Activated T-cell treated with anti-CD3 and anti-CD28 coated beads, Interleukin-2, amount 50 U/mL, for 24 hours (primary cell): ENCODE results near the gene BRINP3.

Experiments
- DNase-seq: peaks from one replicate; pipeline ENCODE4 v3.0.0-alpha.2; 2020
- H3K27ac Mint-ChIP-seq: 2 replicates; pipeline ENCODE4 v1.8.0; 2020; ENCODE audit warnings: mild to moderate bottlenecking, mixed read lengths
- H3K27me3 Mint-ChIP-seq: 2 replicates; pipeline ENCODE4 v1.8.0; 2020; ENCODE audit warnings: mixed read lengths
- H3K36me3 Mint-ChIP-seq: 2 replicates; pipeline ENCODE4 v1.8.0; 2020; ENCODE audit warnings: low read depth, mixed read lengths
- H3K4me1 Mint-ChIP-seq: 2 replicates; pipeline ENCODE4 v1.8.0; 2020; ENCODE audit warnings: low read depth, mixed read lengths
- H3K4me3 Mint-ChIP-seq: 2 replicates; pipeline ENCODE4 v1.8.0; 2020; ENCODE audit warnings: mild to moderate bottlenecking, moderate library complexity, mixed read lengths
- H3K9me3 Mint-ChIP-seq: 2 replicates; pipeline ENCODE4 v1.8.0; 2020; ENCODE audit warnings: mixed read lengths

The BRINP3 gene

DNA sequence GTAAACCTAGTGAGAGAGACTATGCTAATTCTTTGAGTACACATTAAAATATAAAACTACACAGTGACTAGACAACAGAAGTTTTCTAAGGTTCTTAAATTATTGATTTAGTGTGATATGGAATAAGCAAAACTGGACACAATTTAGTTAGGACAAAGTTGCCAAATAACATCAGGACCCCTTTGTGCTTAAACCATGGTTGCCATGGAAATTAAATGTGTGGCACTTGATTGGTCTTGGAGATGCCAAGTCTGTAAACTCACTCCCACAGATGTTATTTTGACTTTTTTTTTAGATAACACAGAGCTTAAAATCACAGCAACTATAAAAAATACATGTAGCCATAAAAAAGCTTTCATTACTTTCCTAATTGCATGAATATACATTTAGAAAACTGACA, 234.6 kb downstream of the BRINP3 start:
- Mint-ChIP-seq H3K36me3 (no peaks in the 10 kb centered on the region), H3K27me3 (no peaks in the 10 kb centered on the region), H3K9me3 (peaks cover 2% of the 10 kb centered on the region), H3K4me1 (no peaks in the 10 kb centered on the region), H3K4me3 (no peak overlapping the region), H3K27ac (no peak overlapping the region)
- no peak for DNase-seq

- Mint-ChIP-seq H3K27ac (no peak overlapping the region), H3K36me3 (no peaks in the 10 kb centered on the region), H3K4me1 (no peaks in the 10 kb centered on the region), H3K9me3 (peaks cover 8% of the 10 kb centered on the region), H3K27me3 (no peaks in the 10 kb centered on the region), H3K4me3 (no peak overlapping the region)
- no peak for DNase-seq
Measured at GRCh38 chr1:190226006-190226405, 251.7 kb downstream of the BRINP3 start.

- no peak for DNase-seq
- Mint-ChIP-seq H3K36me3 (no peaks in the 10 kb centered on the region), H3K27ac (no peak overlapping the region), H3K4me3 (no peak overlapping the region), H3K27me3 (no peaks in the 10 kb centered on the region), H3K4me1 (no peaks in the 10 kb centered on the region), H3K9me3 (peaks cover 8% of the 10 kb centered on the region)
Measured at GRCh38 chr1:190212450-190212849, 265.2 kb downstream of the BRINP3 start.

- H3K27ac Mint-ChIP-seq = no peak overlapping the region
- no peak overlapping the region for H3K4me3 Mint-ChIP-seq
- no peak for DNase-seq
- H3K36me3 Mint-ChIP-seq = no peaks in the 10 kb centered on the region
- H3K27me3 Mint-ChIP-seq = no peaks in the 10 kb centered on the region
- no peaks in the 10 kb centered on the region for H3K4me1 Mint-ChIP-seq
- H3K9me3 Mint-ChIP-seq = peaks cover 11% of the 10 kb centered on the region
Measured at GRCh38 chr1:190207733-190208132, 269.9 kb downstream of the BRINP3 start.

DNA sequence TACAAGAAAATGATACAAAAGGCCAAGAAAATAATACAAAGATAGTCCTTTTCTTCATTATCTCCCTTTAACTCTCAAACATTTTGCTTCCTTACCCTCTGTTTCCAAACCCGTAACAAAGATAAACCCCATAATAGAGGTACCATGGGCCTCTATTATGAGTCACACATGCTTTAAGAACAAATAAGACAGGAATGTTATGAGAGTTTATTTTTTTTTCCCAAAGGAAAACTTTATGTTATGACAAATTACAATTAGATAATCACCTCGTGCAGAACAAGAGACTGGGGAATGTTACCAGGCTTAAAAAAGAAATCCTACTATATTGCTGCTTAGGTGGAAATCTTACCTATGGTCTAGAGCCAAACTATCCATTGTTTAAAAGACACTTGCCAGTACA, 272.0 kb downstream of the BRINP3 start:
- Mint-ChIP-seq H3K9me3 (peaks cover 14% of the 10 kb centered on the region), H3K27ac (no peak overlapping the region), H3K27me3 (no peaks in the 10 kb centered on the region), H3K4me3 (no peak overlapping the region), H3K4me1 (no peaks in the 10 kb centered on the region), H3K36me3 (no peaks in the 10 kb centered on the region)
- no peak for DNase-seq

DNA sequence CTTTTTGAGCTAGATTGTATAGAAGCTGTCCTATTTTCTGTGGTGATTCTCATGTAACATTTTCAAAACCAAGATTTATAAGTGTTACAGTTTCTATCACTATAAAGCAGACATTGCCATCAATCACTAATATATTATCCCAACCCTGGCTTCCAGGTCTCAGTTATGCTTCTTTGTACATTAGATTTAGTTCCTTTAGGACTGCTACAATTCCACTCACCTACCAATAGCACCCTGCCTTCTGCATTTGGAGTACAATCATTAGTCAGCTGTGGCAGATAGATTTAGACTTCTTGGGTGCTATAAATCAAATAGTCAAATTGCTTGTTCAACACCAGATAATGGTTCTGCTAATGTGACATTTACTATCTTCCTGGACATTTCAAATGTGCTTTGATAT, 281.6 kb downstream of the BRINP3 start:
- Mint-ChIP-seq H3K4me3 (no peak overlapping the region), H3K27me3 (no peaks in the 10 kb centered on the region), H3K9me3 (peaks cover 2% of the 10 kb centered on the region), H3K36me3 (no peaks in the 10 kb centered on the region), H3K27ac (no peak overlapping the region), H3K4me1 (no peaks in the 10 kb centered on the region)
- DNase-seq = no peak

DNA sequence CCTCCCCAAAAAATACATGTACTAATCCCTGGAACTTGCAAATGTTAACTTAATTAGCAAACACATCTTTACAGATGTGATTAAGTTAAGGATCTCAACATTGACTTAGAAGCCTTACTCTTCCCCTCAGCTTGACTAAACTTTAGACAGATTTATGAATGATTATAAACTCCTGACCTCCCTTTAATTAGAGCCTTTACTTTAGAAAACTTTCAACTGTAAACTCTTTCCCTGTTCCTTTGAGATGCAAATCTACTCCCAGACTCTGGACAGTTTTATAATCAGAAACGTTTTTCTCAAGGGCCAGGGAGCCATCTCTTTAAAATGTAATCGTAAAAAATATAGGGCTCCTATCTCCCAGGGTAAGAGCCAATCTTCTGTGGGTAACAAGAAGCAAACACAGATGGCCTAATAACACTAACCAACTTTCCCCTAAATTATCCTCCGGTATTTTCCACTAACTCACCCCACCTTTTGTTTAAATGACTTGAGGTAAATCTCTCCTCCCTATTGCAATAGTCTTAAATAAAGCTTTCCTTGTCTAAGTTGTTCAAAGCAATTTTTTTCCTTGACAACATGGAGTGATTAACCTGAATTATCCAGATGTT, 284.1 kb downstream of the BRINP3 start:
- DNase-seq = no peak
- H3K4me1 Mint-ChIP-seq = no peaks in the 10 kb centered on the region
- no peaks in the 10 kb centered on the region for H3K27me3 Mint-ChIP-seq
- H3K4me3 Mint-ChIP-seq = no peak overlapping the region
- peaks cover 4% of the 10 kb centered on the region for H3K9me3 Mint-ChIP-seq
- no peaks in the 10 kb centered on the region for H3K36me3 Mint-ChIP-seq
- no peak overlapping the region for H3K27ac Mint-ChIP-seq

DNA sequence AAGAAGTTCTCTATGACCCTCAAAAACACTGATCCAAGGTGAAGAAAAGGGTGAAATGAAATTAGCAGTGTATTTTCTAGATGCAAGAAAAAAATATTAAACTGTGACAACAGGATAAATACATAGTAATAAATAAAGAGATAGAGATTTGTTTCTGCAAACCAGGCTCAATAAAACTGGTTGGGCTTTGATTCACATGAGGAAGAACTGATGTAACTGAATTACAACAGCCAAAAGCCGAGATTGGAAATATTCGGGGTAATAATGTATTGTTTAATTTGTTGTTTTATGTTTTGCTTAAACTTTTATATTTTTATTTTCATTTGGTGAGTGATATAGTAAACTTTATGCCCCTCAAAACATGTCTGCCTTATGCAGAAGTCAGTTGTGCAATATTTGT, 285.0 kb downstream of the BRINP3 start:
- H3K27ac Mint-ChIP-seq = no peak overlapping the region
- H3K9me3 Mint-ChIP-seq = peaks cover 4% of the 10 kb centered on the region
- H3K4me3 Mint-ChIP-seq = no peak overlapping the region
- no peaks in the 10 kb centered on the region for H3K27me3 Mint-ChIP-seq
- DNase-seq = no peak
- no peaks in the 10 kb centered on the region for H3K4me1 Mint-ChIP-seq
- no peaks in the 10 kb centered on the region for H3K36me3 Mint-ChIP-seq

DNA sequence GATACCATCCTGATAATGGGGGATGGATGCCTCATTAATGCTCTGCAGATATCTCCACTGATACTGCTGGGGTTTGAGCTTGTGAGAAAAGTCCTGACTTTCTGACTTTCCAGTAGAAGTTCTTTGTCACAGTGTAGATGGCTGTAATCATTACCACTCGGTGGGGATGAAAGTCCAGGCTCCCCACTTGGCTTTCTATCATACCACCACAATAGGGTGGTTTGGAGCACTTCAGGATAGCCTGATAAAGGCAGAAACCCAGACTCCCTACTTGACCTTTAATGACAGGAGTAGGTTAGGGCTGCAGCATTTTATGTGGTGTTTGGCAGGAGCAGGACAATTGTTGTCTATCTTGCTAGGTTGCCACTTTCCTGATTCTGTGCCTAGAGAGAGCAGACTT, 294.1 kb downstream of the BRINP3 start:
- Mint-ChIP-seq H3K27ac (no peak overlapping the region), H3K9me3 (no peaks in the 10 kb centered on the region), H3K4me3 (no peak overlapping the region), H3K27me3 (no peaks in the 10 kb centered on the region), H3K4me1 (no peaks in the 10 kb centered on the region), H3K36me3 (no peaks in the 10 kb centered on the region)
- DNase-seq = no peak

- H3K27me3 Mint-ChIP-seq = no peaks in the 10 kb centered on the region
- H3K36me3 Mint-ChIP-seq = no peaks in the 10 kb centered on the region
- no peak overlapping the region for H3K4me3 Mint-ChIP-seq
- H3K27ac Mint-ChIP-seq = no peak overlapping the region
- no peaks in the 10 kb centered on the region for H3K9me3 Mint-ChIP-seq
- H3K4me1 Mint-ChIP-seq = no peaks in the 10 kb centered on the region
- no peak for DNase-seq
Measured at GRCh38 chr1:190179817-190180216, 297.8 kb downstream of the BRINP3 start.

DNA sequence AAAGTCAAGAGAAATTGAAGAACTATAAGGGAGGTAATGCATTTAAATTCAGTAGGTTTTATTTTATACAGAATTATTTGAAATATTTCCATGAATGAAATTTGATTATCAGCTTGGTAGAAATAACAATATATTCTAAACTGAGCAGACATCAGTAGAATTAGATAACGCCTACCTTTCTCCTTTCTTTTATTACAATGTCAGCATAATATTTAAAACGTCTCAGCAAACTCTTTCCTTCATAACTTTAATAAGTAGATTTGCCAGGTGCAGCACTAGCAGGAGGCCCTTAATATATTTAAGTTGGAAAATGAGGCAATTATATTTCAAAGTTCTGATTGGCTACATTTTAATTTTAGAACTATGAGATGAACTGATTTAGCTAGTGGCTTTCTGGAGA, 298.8 kb downstream of the BRINP3 start:
- Mint-ChIP-seq H3K27me3 (no peaks in the 10 kb centered on the region), H3K27ac (no peak overlapping the region), H3K9me3 (no peaks in the 10 kb centered on the region), H3K4me1 (no peaks in the 10 kb centered on the region), H3K36me3 (no peaks in the 10 kb centered on the region), H3K4me3 (no peak overlapping the region)
- no peak for DNase-seq

DNA sequence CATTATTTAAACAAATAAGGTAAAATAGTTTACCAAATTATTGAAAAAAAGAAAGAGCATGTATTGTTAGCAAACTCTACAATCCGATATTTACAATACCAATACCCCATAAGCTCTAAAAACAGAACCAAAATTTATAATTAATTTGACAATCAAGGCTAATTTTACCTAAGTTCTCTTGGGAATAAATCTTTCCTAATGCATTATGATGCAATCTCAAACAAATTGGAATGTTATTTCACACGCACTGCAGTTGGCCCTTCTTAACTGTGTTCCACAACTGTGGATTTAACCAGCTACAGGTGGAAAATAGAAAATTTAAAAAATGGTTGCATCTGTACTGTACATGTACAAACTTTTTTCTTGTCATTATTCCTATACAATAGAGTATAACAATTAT, 300.1 kb downstream of the BRINP3 start:
- Mint-ChIP-seq H3K27ac (no peak overlapping the region), H3K27me3 (no peaks in the 10 kb centered on the region), H3K4me1 (no peaks in the 10 kb centered on the region), H3K4me3 (no peak overlapping the region), H3K9me3 (peaks cover 2% of the 10 kb centered on the region), H3K36me3 (no peaks in the 10 kb centered on the region)
- no peak for DNase-seq

DNA sequence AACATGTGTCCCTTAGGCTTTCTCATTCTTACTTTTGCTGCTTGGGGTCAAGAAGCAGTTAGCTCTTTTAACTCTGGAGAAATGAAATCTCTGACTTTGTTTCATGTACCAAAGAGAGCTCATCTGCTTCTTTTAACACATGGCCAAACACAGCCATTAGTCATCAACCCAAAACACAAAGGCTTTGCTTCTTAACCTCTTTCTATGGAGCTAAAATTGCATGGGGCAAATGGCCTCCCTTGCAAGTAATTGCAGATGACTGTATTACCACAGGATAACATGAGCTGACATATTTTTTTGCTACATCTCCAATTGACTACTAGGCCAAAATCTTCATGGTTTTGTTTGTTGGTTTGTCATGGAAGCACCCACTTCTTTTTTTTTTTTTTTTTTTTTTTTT, 300.9 kb downstream of the BRINP3 start:
- no peak overlapping the region for H3K27ac Mint-ChIP-seq
- H3K4me1 Mint-ChIP-seq = no peaks in the 10 kb centered on the region
- no peaks in the 10 kb centered on the region for H3K27me3 Mint-ChIP-seq
- peaks cover 5% of the 10 kb centered on the region for H3K9me3 Mint-ChIP-seq
- H3K4me3 Mint-ChIP-seq = no peak overlapping the region
- no peak for DNase-seq
- no peaks in the 10 kb centered on the region for H3K36me3 Mint-ChIP-seq

DNA sequence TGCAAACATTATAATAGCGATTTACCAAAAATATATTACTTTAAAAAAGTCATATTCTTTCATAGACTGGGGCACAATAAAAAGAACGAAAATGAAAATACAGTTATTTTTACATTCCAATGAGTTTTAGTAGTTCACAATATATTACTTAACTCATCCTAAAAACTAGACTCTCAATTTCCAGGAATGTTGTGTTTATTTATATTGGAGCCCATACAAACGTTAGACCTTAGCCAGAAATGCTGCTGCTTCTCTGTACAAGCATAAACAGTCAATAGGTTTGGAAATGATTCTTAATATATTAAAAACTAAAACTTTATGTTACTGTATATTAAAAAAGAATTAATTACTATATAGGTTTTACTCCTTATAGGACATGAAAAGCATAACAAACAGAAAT, 302.3 kb downstream of the BRINP3 start:
- Mint-ChIP-seq H3K27ac (no peak overlapping the region), H3K27me3 (no peaks in the 10 kb centered on the region), H3K36me3 (no peaks in the 10 kb centered on the region), H3K4me1 (no peaks in the 10 kb centered on the region), H3K9me3 (peaks cover 7% of the 10 kb centered on the region), H3K4me3 (no peak overlapping the region)
- no peak for DNase-seq

- Mint-ChIP-seq H3K4me1 (no peaks in the 10 kb centered on the region), H3K36me3 (no peaks in the 10 kb centered on the region)
Measured at GRCh38 chr1:190172651-190173430, 304.8 kb downstream of the BRINP3 start.

More at GRCh38 chr1:190172651-190173430, 304.8 kb downstream of the BRINP3 start:
- no peak for DNase-seq
- H3K4me3 Mint-ChIP-seq = no peak overlapping the region
- peaks cover 9% of the 10 kb centered on the region for H3K9me3 Mint-ChIP-seq
- no peaks in the 10 kb centered on the region for H3K27me3 Mint-ChIP-seq
- H3K27ac Mint-ChIP-seq = no peak overlapping the region
